GM12878 (cell line): ENCODE results near the gene MALRD1. TPM values are rescaled to one million over a fixed set of nuclear protein-coding genes. Genes with fewer than 3 reads are reported as not detected.

Experiments used
- ATAC-seq: fragments of 200-7000 bp; cut with Tn5 transposase; 3 replicates; pipeline ENCODE4 v1.9.1; 2020; ENCODE audit warnings: mild to moderate bottlenecking, moderate library complexity
- BruUV-seq: library from RNA; stranded (reverse); fragments of 400-500 nt; replicated peaks from 2 replicates; lab custom pipeline; 2021; lab: Mats Ljungman, UMichigan
- CTCF ChIA-PET: fragments of 300-600 bp; sonication (Branson Sonifier 250); formaldehyde crosslinking; extraction: SDS; loops from one replicate; lab custom pipeline; 2021; ENCODE audit warnings: inconsistent platforms; lab: Yijun Ruan, JAX
- POLR2A ChIA-PET: fragments of 350-600 bp; formaldehyde crosslinking; extraction: SDS; loops from one replicate; lab custom pipeline; 2021; ENCODE audit warnings: inconsistent platforms; lab: Charles Lee
- RAD21 ChIA-PET: fragments of 300-600 bp; sonication (Branson Sonifier 250); formaldehyde crosslinking; loops from one replicate; lab custom pipeline; 2023; ENCODE audit warnings: antibody characterized with exemption; ENCODE audit not compliant: unreplicated experiment; lab: Charles Lee
- SMC1A ChIA-PET: fragments of 300-600 bp; sonication (Branson Sonifier 250); formaldehyde crosslinking; loops from one replicate; lab custom pipeline; 2023; ENCODE audit not compliant: unreplicated experiment, uncharacterized antibody; lab: Charles Lee
- DNase-seq: peaks from one replicate; pipeline ENCODE4 v3.0.0-alpha.2; 2011; ENCODE audit warnings: low read depth, low spot score
- FAIRE-seq: peaks from 3 replicates; lab custom pipeline; 2011; peaks lifted over from hg19 to GRCh38; lab: Jason Lieb, UNC
- H2AFZ ChIP-seq: 2 replicates; pipeline ENCODE4 v1.6.0; 2011; ENCODE audit warnings: low read depth, low read length, control low read depth; ENCODE audit not compliant: control insufficient read depth
- H3K27ac ChIP-seq: 2 replicates; pipeline ENCODE4 v1.5.1; 2011; ENCODE audit warnings: control low read depth; ENCODE audit not compliant: control insufficient read depth, insufficient read depth
- H3K27me3 ChIP-seq, 2 experiments: replicated peaks in 1 of 2; 2 replicates each; pipeline versions ENCODE4 v1.6.0 to v1.6.1; 2011; ENCODE audit warnings: low read length in 1 of 2; ENCODE audit not compliant: control insufficient read depth in 2 of 2, insufficient read depth in 2 of 2
- H3K36me3 ChIP-seq, 2 experiments: 2 replicates each; pipeline ENCODE4 v1.5.1; 2011; ENCODE audit warnings: low read length in 1 of 2; ENCODE audit not compliant: control insufficient read depth in 2 of 2, insufficient read depth in 2 of 2
- H3K4me1 ChIP-seq: 2 replicates; pipeline ENCODE4 v1.6.1; 2011; ENCODE audit warnings: mild to moderate bottlenecking, low read length, moderate library complexity, mixed read lengths; ENCODE audit not compliant: control insufficient read depth, insufficient read depth
- H3K4me2 ChIP-seq: 2 replicates; pipeline ENCODE4 v1.6.0; 2011; ENCODE audit warnings: control low read depth; ENCODE audit not compliant: control insufficient read depth, insufficient read depth
- H3K4me3 ChIP-seq: fragments of 200-600 bp; sonication (generic); 2 replicates; pipeline ENCODE4 v1.5.1; 2016
- H3K79me2 ChIP-seq: 2 replicates; pipeline ENCODE4 v1.6.0; 2011; ENCODE audit warnings: low read length; ENCODE audit not compliant: control insufficient read depth, insufficient read depth
- H3K9ac ChIP-seq: 2 replicates; pipeline ENCODE4 v1.8.0; 2011; ENCODE audit warnings: low read length, control low read depth, mixed read lengths; ENCODE audit not compliant: control insufficient read depth, insufficient read depth
- H3K9me3 ChIP-seq: replicated peaks from 3 replicates; pipeline ENCODE4 v1.5.1; 2011; ENCODE audit warnings: mild to moderate bottlenecking, low read length; ENCODE audit not compliant: control insufficient read depth, insufficient read depth
- H4K20me1 ChIP-seq: 2 replicates; pipeline ENCODE4 v1.6.0; 2011; ENCODE audit not compliant: control insufficient read depth, insufficient read depth
- ATF7 ChIP-seq: fragments of 450-650 bp; IDR thresholded peaks from 2 replicates; pipeline ENCODE4 v1.6.1; 2016; ENCODE audit warnings: low read depth, mild to moderate bottlenecking
- BACH1 ChIP-seq: fragments of 450-650 bp; IDR thresholded peaks from 2 replicates; pipeline ENCODE4 v1.6.1; 2017; ENCODE audit warnings: mild to moderate bottlenecking, borderline replicate concordance
- IRF5 ChIP-seq: fragments of 450-650 bp; IDR thresholded peaks from 2 replicates; pipeline ENCODE4 v1.6.1; 2017; ENCODE audit warnings: borderline replicate concordance
- MXI1 ChIP-seq: fragments of 150-350 bp; IDR thresholded peaks from 2 replicates; pipeline ENCODE4 v1.6.1; 2011; ENCODE audit warnings: low read depth, mild to moderate bottlenecking, inconsistent platforms, low read length, improper control_type of control experiment
- SIX5 ChIP-seq: IDR thresholded peaks from 2 replicates; pipeline ENCODE4 v1.6.1; 2011; ENCODE audit warnings: mild to moderate bottlenecking, low read depth, low read length, moderate library complexity; ENCODE audit not compliant: severe bottlenecking
- SPI1 ChIP-seq: IDR thresholded peaks from 2 replicates; pipeline ENCODE4 v1.6.1; 2011; ENCODE audit warnings: low read depth, mild to moderate bottlenecking, low read length, moderate library complexity, borderline replicate concordance; ENCODE audit not compliant: insufficient read depth
- TCF3 ChIP-seq: IDR thresholded peaks from 2 replicates; pipeline ENCODE4 v1.6.1; 2012; ENCODE audit warnings: low read depth, mild to moderate bottlenecking, low read length, borderline replicate concordance; ENCODE audit not compliant: insufficient read depth
- WGBS: methylation state at CpG from one replicate; pipeline ENCODE4 v1.1.6; 2016; ENCODE audit warnings: low lambda C conversion rate; ENCODE audit not compliant: insufficient replicate concordance, insufficient coverage; ENCODE audit errors: missing lambda C conversion rate; 5-methylcytosine and 5-hydroxymethylcytosine counted together
- in situ Hi-C: fragments of 300-500 bp; cut with MboI; formaldehyde crosslinking; loops from 9 replicates; pipeline ENCODE4 v1.14.3; 2018; ENCODE audit warnings: mixed read lengths
- intact Hi-C: fragments of 100-400 bp; cut with micrococcal nuclease; formaldehyde crosslinking; loops from one replicate; pipeline ENCODE4 v1.14.2; 2022; ENCODE audit not compliant: unreplicated experiment
- polyA plus RNA-seq, 11 experiments: library from polyadenylated mRNA; depleted of rRNA in 4 of 11; unstranded in 6 of 11; stranded (reverse) in 5 of 11; fragments of >200 nt; fragmentation: Nextera tagmentation in 4 of 11; fragmentation: Illumina TruSeq in 1 of 11; extraction: Ambion mirVana in 4 of 11; extraction: Trizol in 1 of 11; gene quantifications; 1 replicate in 1 of 11; 2 replicates in 10 of 11; pipeline versions ENCODE4 v1.2.1 to v1.2.3, GENCODE V29; 2011 to 2016; ENCODE audit warnings: inconsistent platforms in 2 of 11, missing spikeins in 2 of 11, low read depth in 1 of 11
- total RNA-seq, 4 experiments: library from RNA; depleted of rRNA in 3 of 4; stranded (reverse); fragments of >200 nt in 3 of 4; fragmentation: Illumina TruSeq in 1 of 4; extraction: Trizol in 1 of 4; gene quantifications; 2 replicates each; pipeline versions ENCODE4 v1.2.1 to v1.2.3, GENCODE V29; 2013 to 2021

The MALRD1 gene
- total and polyA plus RNA-seq, 10 of the 15 experiments (the other 5 are each of a cell fraction or from before 2014, with no cell fraction given) = 0.12 to 6.6 (median 0.26) TPM; not detected in 2

- TF ChIP-seq ATF7 (no peak), SIX5 (no peak), TCF3 (no peak), IRF5 (no peak)
Measured at GRCh38 chr10:19328582-19328981, 280.0 kb downstream of the MALRD1 start (continued).

DNA sequence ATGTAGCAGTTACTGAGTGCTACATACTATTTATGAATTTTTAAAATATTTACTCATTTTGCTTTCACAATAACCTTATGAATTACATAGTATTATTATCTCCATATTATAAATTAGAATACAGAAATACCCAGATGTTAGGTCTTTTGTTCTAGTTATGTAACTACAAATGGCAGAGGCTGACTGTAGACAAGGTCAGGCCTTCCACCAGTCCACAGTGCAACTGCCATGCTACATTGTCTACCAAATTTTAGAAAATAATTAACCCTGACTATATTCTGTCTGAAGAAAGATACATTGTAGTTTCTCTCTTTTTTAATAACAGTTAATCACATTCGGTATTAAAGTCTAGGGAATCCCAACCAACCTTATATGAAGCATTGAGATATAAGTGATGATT lies 280.9 kb downstream of the MALRD1 start:
- 25% methylated on average over 1 of the region's 1 CpG for WGBS
- Histone ChIP-seq H3K36me3 (no peaks in the 10 kb centered on the region), H3K27ac (no peak overlapping the region), H3K9ac (no peak overlapping the region), H3K4me3 (no peak overlapping the region), H3K4me1 (no peaks in the 10 kb centered on the region)
- SMC1A ChIA-PET = no interaction called here
- FAIRE-seq (no peak), DNase-seq (no peak)
- POLR2A ChIA-PET = no interaction called here
- BruUV-seq = no TSS peak
- TF ChIP-seq MXI1 (no peak), SPI1 (no peak), BACH1 (no peak)
- TF ChIP-seq, all 136 proteins: peak for 0
- no peak for ATAC-seq
- ChIA-PET CTCF (no interaction called here), RAD21 (no interaction called here)
- H3K27me3 ChIP-seq = no peaks in the 10 kb centered on the region
- H3K9me3 ChIP-seq = no peaks in the 10 kb centered on the region
- H4K20me1 ChIP-seq = no peaks in the 10 kb centered on the region
- no peaks in the 10 kb centered on the region for H3K79me2 ChIP-seq
- no peak overlapping the region for H2AFZ ChIP-seq
- intact Hi-C loops = no loop called here
- H3K4me2 ChIP-seq = no peak overlapping the region
- in situ Hi-C loops = no loop called here
